Right cardiac atrium (tissue), 5 donors: ENCODE data around the gene CIDEA. TPM values are rescaled to one million over a fixed set of nuclear protein-coding genes. Genes with fewer than 3 reads are reported as not detected.

ENCODE experiments used
- ATAC-seq, 2 donors: fragments of 200-7000 bp; cut with Tn5 transposase; one replicate each; pipeline versions ENCODE4 v1.8.0 to v1.9.1; 2020; ENCODE audit warnings: moderate library complexity in 2 of 2, mild to moderate bottlenecking in 1 of 2
- DNase-seq, 3 donors: peaks; one replicate each; pipeline ENCODE4 v3.0.0-alpha.2; 2020
- H3K27ac ChIP-seq: one replicate; pipeline ENCODE4 v1.5.1; 2013; ENCODE audit warnings: mild to moderate bottlenecking, low read length, control low read depth, moderate library complexity
- H3K27me3 ChIP-seq: one replicate; pipeline ENCODE4 v1.6.1; 2013; ENCODE audit not compliant: control insufficient read depth, insufficient read depth
- H3K4me1 ChIP-seq: one replicate; pipeline ENCODE4 v1.6.1; 2013; ENCODE audit warnings: low read length; ENCODE audit not compliant: control insufficient read depth, insufficient read depth
- H3K4me3 ChIP-seq: one replicate; pipeline ENCODE4 v1.5.1; 2013; ENCODE audit warnings: low read length, control low read depth
- H3K9me3 ChIP-seq: one replicate; pipeline ENCODE4 v1.6.1; 2013; ENCODE audit warnings: low read length; ENCODE audit not compliant: control insufficient read depth
- WGBS: extraction: QIAGEN DNeasy Blood & Tissue Kit; methylation state at CpG from one replicate; pipeline ENCODE4 v1.1.7; 2013; 5-methylcytosine and 5-hydroxymethylcytosine counted together
- intact Hi-C, 4 donors: fragments of 100-400 bp; cut with DNase I; formaldehyde crosslinking; loops; one replicate each; pipeline versions ENCODE4 v1.11.0 to v1.14.0; 2022 to 2023
- polyA plus RNA-seq: library from polyadenylated mRNA; stranded (reverse); fragments of 200-250 nt; gene quantifications from one replicate; pipeline ENCODE4 v1.2.3, GENCODE V29; 2013
- total RNA-seq, 4 donors: library from RNA; stranded (reverse); fragmentation: NEBNext Ultra II Directional; extraction: Animal tissue kit (Norgen Biotek cat#: 25700); gene quantifications; one replicate each; pipeline ENCODE4 v1.2.1, GENCODE V29; 2021
- donor health status: healthy with polysubstance abuse.
- donor health status: DM: no; HTN: yes; CAD: no.
- donor health status: DM: no; HTN: no; CAD: no.
- donor health status: DM: no; HTN: yes; CAD: no; lungs with severe emphysema.
- donor health status: DM: yes; HTN: yes; CAD: no.

CIDEA gene
- total and polyA plus RNA-seq, 5 donors: 0.26 to 6.0 (median 0.77) TPM

DNA sequence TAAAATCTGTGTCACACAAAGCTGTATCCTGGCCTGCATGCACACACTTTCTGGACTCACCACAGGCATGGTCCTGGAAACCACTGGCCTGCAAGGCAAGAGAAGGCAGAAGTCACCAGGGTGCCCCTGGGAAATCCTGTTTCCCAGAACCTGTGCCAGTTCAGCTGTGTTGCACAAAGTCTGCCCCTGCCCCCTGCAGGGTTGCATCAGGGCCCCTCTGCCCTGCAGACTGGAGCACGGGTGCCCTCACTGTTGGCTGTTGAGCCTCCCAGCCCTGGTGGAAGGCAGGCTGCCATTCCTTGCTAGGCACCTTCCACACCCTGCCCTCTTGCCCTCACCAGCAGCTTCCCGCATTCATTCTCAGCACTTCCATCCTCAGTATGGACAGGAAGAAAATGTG is 35.9 kb downstream of the CIDEA start:
- Histone ChIP-seq H3K4me3 (no peak overlapping the region), H3K9me3 (no peaks in the 10 kb centered on the region), H3K27ac (no peak overlapping the region), H3K4me1 (no peaks in the 10 kb centered on the region), H3K27me3 (no peaks in the 10 kb centered on the region)
- intact Hi-C loops: no loop called here
- ATAC-seq (no peak), DNase-seq (peak in 1 of 3 donors; percentile 26)
- WGBS: 71% methylated on average over 2 of the region's 2 CpGs

DNA sequence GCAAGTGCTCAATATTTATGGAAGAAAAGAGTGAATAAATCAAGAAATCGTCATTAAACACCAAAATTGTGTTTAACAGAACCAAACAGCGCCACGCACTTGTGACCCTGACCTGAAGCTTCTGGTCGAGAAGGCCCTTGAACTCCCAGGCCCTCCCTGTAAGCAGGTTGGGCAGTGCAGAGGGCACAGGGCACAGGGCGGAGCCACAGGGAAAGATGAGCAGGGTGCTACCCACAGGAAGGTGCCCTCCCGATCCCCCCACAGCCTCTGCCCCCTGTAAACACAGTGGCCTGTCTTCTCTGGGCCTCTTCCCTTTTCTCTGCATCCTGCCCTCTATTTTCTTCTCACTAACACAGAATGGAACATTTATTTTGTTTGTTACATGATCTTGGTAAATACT is 37.0 kb downstream of the CIDEA start:
- Histone ChIP-seq H3K4me3 (no peak overlapping the region), H3K27me3 (no peaks in the 10 kb centered on the region), H3K9me3 (no peaks in the 10 kb centered on the region), H3K27ac (no peak overlapping the region), H3K4me1 (no peaks in the 10 kb centered on the region)
- ATAC-seq (no peak), DNase-seq (no peak)
- WGBS: 92% methylated on average over 6 of the region's 6 CpGs
- intact Hi-C loops: no loop called here

DNA sequence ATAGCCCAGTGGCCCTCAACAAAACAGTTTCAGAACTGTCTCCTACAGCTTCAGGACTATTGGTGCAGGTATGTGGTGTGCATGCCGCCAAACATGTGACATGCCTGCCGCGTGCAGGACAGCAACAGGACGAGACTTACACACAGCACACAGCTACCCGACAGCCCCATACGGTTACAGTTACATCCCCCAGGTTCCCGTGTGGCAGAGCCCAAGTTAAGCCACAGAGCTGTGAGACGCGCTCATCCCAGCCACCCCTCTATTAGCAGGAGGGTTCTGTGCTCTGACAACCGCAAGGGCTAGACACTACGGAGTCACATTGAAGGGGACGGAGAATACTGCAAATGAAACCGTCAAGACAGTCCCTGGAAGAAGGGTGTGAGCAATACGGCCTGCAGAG is 37.5 kb downstream of the CIDEA start:
- no peak for DNase-seq
- Histone ChIP-seq H3K27ac (no peak overlapping the region), H3K27me3 (no peaks in the 10 kb centered on the region), H3K9me3 (no peaks in the 10 kb centered on the region), H3K4me1 (no peaks in the 10 kb centered on the region), H3K4me3 (no peak overlapping the region)
- WGBS: 88% methylated on average over 14 of the region's 14 CpGs
- ATAC-seq: no peak
- intact Hi-C loops: no loop called here

DNA sequence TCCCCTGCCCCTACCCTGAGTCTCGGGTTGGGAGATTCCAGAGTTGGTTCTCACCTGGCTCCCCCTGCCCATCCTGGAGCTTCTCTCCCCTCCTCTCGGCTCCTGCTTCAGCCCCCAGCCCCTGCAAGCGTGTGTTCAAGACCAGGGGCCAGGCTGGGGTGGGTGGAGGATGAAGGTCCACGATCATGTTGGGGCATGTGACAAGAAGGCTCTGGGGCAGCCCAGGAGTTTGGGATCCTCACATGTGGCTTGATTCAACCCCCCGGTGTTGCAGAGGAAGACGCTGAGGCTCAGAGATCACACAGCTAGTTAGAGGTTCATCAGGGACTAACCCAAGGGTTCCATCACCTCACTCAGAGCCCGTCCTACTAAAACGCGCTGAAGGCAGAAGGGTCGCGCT is 39.7 kb downstream of the CIDEA start:
- no peaks in the 10 kb centered on the region for H3K9me3 ChIP-seq
- no peak for ATAC-seq
- H3K4me1 ChIP-seq: no peaks in the 10 kb centered on the region
- DNase-seq: no peak
- H3K4me3 ChIP-seq: no peak overlapping the region
- H3K27me3 ChIP-seq: no peaks in the 10 kb centered on the region
- intact Hi-C loops: no loop called here
- WGBS: 78% methylated on average over 11 of the region's 11 CpGs
- H3K27ac ChIP-seq: no peak overlapping the region

DNA sequence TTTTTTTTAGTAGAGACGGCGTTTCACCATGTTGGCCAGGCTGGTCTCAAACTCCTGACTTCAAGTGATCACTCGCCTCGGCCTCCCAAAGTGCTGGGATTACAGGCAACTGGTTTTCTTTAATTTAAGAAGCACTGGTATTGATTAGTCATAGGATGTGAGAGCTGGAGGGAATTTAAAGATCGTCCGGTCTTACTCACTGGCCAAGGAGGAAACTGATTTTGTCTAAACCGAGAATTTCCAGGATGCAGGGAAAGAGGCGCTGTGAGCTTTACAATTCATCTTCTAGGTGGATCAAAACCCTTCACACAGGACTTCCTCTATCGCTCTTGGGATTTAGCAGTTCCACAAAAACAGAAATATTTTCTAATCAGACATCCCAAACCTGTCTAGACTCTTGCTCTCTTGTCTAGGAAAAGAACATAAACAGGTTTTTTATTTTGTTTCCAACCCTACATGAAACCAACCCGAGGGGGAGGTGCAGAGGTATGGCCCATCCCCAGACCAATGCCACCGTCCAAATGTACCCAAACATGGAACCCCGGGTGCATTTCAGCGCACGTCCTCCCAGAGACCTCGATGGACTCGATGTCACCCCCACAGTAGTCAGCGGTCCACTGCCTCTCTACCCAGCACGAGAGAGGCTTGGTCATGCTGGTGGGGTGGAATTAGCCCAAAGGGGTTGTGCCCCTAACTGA is 41.4 kb downstream of the CIDEA start:
- Histone ChIP-seq H3K27ac (no peak overlapping the region), H3K9me3 (no peaks in the 10 kb centered on the region), H3K27me3 (no peaks in the 10 kb centered on the region), H3K4me1 (no peaks in the 10 kb centered on the region), H3K4me3 (no peak overlapping the region)
- ATAC-seq: no peak
- 90% methylated on average over 18 of the region's 18 CpGs for WGBS
- intact Hi-C loops: no loop called here
- no peak for DNase-seq

DNA sequence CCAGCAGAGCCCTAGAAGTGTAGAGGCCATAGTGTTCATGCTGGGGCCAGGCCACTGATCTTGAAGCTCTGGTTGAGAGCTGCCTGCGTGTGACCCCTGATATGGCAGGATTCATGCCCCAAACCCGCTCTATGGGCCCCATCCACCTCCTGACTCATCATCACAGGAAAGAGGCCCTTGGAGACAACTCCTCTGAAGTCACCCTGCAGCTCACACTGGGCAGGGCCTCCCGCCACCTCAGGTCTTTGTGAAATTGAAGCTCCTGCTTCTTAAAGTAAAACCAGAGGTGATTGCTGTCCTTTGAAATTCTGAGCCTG is 41.9 kb downstream of the CIDEA start:
- Histone ChIP-seq H3K4me1 (no peaks in the 10 kb centered on the region), H3K27ac (no peak overlapping the region), H3K4me3 (no peak overlapping the region), H3K9me3 (no peaks in the 10 kb centered on the region), H3K27me3 (no peaks in the 10 kb centered on the region)
- 95% methylated on average over 3 of the region's 3 CpGs for WGBS
- DNase-seq: no peak
- intact Hi-C loops: no loop called here
- no peak for ATAC-seq

DNA sequence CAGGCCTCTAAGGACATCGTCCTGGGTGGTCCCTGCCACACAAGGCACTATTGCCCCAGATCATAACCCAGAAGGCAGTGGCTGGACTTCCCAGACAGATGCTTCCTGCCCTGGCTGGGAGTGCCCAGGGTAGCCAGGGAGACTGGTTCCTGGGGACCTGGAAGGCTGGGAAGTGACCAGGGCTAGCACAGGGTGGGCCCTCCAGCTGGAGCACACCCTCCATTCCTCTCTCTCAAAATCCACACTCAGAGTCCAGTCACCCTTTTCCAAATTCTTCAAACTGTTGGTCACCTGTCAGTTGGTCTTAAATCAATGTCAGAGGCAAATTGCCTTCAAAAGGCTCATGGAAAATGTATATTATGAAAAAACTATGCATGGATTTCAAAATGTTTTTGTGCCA is 42.3 kb downstream of the CIDEA start:
- ATAC-seq: no peak
- Histone ChIP-seq H3K4me1 (no peaks in the 10 kb centered on the region), H3K9me3 (no peaks in the 10 kb centered on the region), H3K27me3 (no peaks in the 10 kb centered on the region), H3K4me3 (no peak overlapping the region), H3K27ac (no peak overlapping the region)
- no peak for DNase-seq
- intact Hi-C loops: no loop called here
- 65% methylated on average over 1 of the region's 1 CpG for WGBS

DNA sequence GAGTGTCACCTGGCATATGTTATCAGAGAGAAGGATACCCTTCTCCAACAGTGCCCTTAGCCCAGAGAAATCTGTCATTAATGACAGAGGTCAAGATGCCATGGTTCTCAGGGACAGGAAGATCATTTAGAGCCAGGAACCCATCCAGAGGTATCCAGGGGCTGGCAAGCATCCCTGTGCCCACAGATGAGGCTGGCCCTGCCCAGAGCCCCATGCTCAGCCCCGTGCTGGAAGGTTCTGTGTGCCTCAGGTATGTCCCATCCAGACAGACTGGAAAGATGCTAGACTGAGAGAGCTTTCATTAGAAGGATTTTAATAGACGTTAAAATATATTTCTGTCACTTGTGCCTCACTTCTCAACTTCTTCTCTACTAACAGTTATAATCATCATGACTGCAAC is 45.7 kb downstream of the CIDEA start:
- DNase-seq (no peak), ATAC-seq (no peak)
- Histone ChIP-seq H3K27ac (no peak overlapping the region), H3K9me3 (no peaks in the 10 kb centered on the region), H3K4me1 (no peaks in the 10 kb centered on the region), H3K4me3 (no peak overlapping the region), H3K27me3 (no peaks in the 10 kb centered on the region)
- WGBS: 85% methylated on average over 2 of the region's 2 CpGs
- intact Hi-C loops: no loop called here

DNA sequence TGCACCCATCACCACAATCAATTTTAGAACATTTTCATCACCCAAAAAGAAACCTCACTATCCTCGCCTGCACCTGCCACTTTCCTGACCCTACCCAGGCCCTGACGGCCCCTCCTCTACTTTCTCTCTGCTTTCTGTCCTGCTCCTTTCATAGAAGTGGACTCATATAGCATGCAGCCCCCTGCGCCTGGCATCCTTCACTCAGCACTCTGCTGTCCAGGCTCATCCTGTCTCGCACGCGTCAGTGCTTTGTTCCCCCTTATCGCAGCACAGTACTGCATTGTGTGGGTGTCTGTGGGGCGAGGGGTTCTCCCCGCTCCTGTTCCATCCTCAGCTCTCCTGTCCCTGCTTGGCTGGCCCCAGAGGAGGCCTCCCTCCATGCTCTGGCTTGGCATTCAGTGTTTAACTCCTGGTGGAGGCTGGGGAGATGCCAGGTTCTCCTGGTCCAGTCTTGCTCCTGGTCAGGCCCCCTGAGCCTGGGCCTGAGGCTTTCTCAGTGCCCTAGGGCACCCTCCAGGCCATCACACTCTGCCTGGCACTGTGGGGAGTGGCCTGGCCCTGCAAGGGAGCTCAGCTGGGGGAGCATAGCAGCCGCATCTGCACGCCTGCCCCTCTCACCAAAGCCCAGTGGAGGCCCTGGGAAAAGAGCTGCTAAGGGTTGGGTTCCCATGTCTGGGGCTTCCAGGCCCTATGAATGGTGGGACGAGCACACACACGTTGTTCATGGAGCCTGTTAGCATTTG is 47.3 kb downstream of the CIDEA start:
- 62% methylated on average over 13 of the region's 13 CpGs for WGBS
- H3K27me3 ChIP-seq: no peaks in the 10 kb centered on the region
- intact Hi-C loops: no loop called here
- no peaks in the 10 kb centered on the region for H3K9me3 ChIP-seq
- no peak overlapping the region for H3K27ac ChIP-seq
- H3K4me1 ChIP-seq: peaks cover 2% of the 10 kb centered on the region
- DNase-seq (no peak), ATAC-seq (no peak)
- no peak overlapping the region for H3K4me3 ChIP-seq

DNA sequence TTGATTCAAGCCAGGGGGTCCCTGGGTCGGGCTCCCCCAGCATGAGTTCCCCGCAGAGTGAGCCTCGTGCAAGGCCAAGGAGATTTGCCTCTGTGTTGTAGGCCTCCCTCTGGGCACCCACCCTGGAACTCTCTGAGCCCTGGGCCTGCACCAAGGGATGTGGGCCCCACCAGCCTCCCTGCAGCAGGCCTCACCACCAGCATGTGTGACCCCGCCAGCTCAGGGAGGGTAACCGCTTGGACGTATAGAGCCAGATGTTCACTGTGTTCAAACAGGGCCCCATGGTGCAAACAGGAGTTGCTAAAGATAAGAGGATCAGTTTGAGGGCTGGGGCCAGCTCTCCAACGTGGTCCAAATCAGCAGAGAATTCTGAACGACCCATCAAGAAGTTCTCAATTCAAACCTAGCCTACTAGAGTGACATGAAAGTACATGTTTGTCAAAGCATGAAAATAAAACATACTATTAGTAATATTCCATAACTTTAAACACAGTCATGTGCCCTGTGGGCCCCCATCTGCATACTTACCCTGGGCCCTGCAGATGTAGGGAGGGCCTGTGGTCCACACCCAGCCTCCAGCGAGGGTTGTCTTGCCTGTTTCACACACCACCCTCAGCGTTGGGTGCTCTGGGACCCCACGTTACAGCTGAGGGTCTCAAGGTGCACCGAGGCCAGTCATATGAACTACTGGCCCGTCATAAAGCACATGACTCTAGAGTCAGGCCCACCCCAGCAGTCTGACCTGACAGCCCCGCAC is 48.4 kb downstream of the CIDEA start:
- no peak for ATAC-seq
- Histone ChIP-seq H3K4me3 (no peak overlapping the region), H3K27me3 (no peaks in the 10 kb centered on the region), H3K9me3 (no peaks in the 10 kb centered on the region), H3K27ac (no peak overlapping the region), H3K4me1 (peaks cover 2% of the 10 kb centered on the region)
- 86% methylated on average over 14 of the region's 14 CpGs for WGBS
- no peak for DNase-seq
- intact Hi-C loops: no loop called here
